Fibroblast of lung (primary cell): ENCODE data around the gene GRIN3A. TPM values are rescaled to one million over a fixed set of nuclear protein-coding genes. Genes with fewer than 3 reads are reported as not detected.

Experiments used
- DNase-seq, 2 donors: peaks; one replicate each; pipeline versions ENCODE4 v3.0.0 to v3.0.0-alpha.2; 2010; ENCODE audit warnings: low read depth in 2 of 2
- H2AFZ ChIP-seq: 2 replicates; pipeline ENCODE4 v1.5.1; 2012; ENCODE audit warnings: low read length, control low read depth, inconsistent platforms
- H3K27ac ChIP-seq: 2 replicates; pipeline ENCODE4 v1.5.1; 2011; ENCODE audit warnings: low read length, control low read depth; ENCODE audit not compliant: insufficient read depth
- H3K27me3 ChIP-seq: 2 replicates; pipeline ENCODE4 v1.5.1; 2011; ENCODE audit warnings: mild to moderate bottlenecking, low read length; ENCODE audit not compliant: control insufficient read depth, insufficient read depth
- H3K36me3 ChIP-seq: 2 replicates; pipeline ENCODE4 v1.5.1; 2011; ENCODE audit warnings: low read length; ENCODE audit not compliant: control insufficient read depth, insufficient read depth
- H3K4me1 ChIP-seq: 2 replicates; pipeline ENCODE4 v1.5.1; 2011; ENCODE audit warnings: low read length; ENCODE audit not compliant: control insufficient read depth, insufficient read depth; ENCODE audit errors: extremely low read depth
- H3K4me2 ChIP-seq: 2 replicates; pipeline ENCODE4 v1.5.1; 2011; ENCODE audit warnings: low read length, control low read depth; ENCODE audit not compliant: insufficient read depth; ENCODE audit errors: extremely low read depth
- H3K4me3 ChIP-seq, 4 experiments: fragments of 200-600 bp in 1 of 4; sonication (generic) in 1 of 4; replicated peaks in 1 of 4; 2 replicates each; pipeline ENCODE4 v1.5.1; 2011 to 2016; ENCODE audit warnings: low read length in 4 of 4, low read depth in 3 of 4, mild to moderate bottlenecking in 3 of 4, control low read depth in 2 of 4, inconsistent platforms in 1 of 4, mixed read lengths in 1 of 4; ENCODE audit not compliant: insufficient read depth in 1 of 4; ENCODE audit errors: control extremely low read depth in 1 of 4
- H3K79me2 ChIP-seq: 2 replicates; pipeline ENCODE4 v1.5.1; 2012; ENCODE audit warnings: mild to moderate bottlenecking, low read length, inconsistent platforms; ENCODE audit not compliant: control insufficient read depth, insufficient read depth
- H3K9ac ChIP-seq: 2 replicates; pipeline ENCODE4 v1.5.1; 2011; ENCODE audit warnings: mild to moderate bottlenecking, low read length, control low read depth; ENCODE audit not compliant: insufficient read depth
- H3K9me3 ChIP-seq: 2 replicates; pipeline ENCODE4 v1.5.1; 2012; ENCODE audit warnings: low read depth, low read length; ENCODE audit not compliant: control insufficient read depth, insufficient read depth
- H4K20me1 ChIP-seq: 2 replicates; pipeline ENCODE4 v1.5.1; 2011; ENCODE audit warnings: low read length; ENCODE audit not compliant: control insufficient read depth, insufficient read depth; ENCODE audit errors: extremely low read depth
- EZH2 ChIP-seq: IDR thresholded peaks from 2 replicates; pipeline ENCODE4 v1.5.1; 2012; ENCODE audit warnings: low read length, control low read depth, mild to moderate bottlenecking; ENCODE audit errors: missing control alignments
- polyA plus RNA-seq, 2 donors: library from polyadenylated mRNA; depleted of rRNA in 1 of 2; stranded (reverse) in 1 of 2; unstranded in 1 of 2; fragments of >200 nt; gene quantifications; 2 replicates each; pipeline ENCODE4 v1.2.1, GENCODE V29; 2011 to 2012; ENCODE audit warnings: missing spikeins in 1 of 2
- total RNA-seq: library from RNA; depleted of rRNA; stranded (reverse); fragments of >200 nt; gene quantifications from 2 replicates; pipeline ENCODE4 v1.2.1, GENCODE V29; 2014
- TF ChIP-seq, protein P1 (sequence below), 2 donors: IDR thresholded peaks in 1 of 2; conservative IDR thresholded peaks in 1 of 2; 1 replicate in 1 of 2; 2 replicates in 1 of 2; pipeline ENCODE4 v1.5.1; 2011 to 2012; ENCODE audit warnings: low read length in 2 of 2, control low read depth in 1 of 2, inconsistent platforms in 1 of 2, low read depth in 1 of 2, mild to moderate bottlenecking in 1 of 2

Gene GRIN3A
- total and polyA plus RNA-seq, 2 donors (not counting 1 experiment from before 2014, with no cell fraction given) = not detected

DNA sequence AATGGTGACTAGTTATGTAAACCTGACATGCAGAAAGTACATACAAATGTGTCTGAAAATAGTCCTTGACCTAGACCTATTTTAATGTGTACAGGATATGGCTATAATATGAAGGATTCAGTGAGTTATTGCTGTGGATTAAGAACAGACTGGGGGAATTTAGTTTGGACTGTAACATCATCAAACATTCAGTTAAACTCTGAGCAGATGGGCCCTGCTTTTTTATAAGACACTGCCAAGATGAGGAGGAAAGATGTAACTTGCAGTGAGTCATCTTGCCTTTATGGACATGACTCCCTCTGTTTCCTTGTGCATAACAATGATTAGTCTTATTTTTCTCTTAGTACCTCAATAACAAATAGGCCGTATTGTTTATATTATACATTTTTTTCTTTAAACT lies 155.9 kb downstream of the GRIN3A start:
- no peak overlapping the region for H3K4me2 ChIP-seq
- TF ChIP-seq, protein P1, sequence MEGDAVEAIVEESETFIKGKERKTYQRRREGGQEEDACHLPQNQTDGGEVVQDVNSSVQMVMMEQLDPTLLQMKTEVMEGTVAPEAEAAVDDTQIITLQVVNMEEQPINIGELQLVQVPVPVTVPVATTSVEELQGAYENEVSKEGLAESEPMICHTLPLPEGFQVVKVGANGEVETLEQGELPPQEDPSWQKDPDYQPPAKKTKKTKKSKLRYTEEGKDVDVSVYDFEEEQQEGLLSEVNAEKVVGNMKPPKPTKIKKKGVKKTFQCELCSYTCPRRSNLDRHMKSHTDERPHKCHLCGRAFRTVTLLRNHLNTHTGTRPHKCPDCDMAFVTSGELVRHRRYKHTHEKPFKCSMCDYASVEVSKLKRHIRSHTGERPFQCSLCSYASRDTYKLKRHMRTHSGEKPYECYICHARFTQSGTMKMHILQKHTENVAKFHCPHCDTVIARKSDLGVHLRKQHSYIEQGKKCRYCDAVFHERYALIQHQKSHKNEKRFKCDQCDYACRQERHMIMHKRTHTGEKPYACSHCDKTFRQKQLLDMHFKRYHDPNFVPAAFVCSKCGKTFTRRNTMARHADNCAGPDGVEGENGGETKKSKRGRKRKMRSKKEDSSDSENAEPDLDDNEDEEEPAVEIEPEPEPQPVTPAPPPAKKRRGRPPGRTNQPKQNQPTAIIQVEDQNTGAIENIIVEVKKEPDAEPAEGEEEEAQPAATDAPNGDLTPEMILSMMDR (conservative IDR thresholded peaks at IDR 0.05 in 1 of 2, IDR thresholded peaks at IDR 0.05 in 1 of 2; ENCODE audit: low read depth in 1 of 2, low read length in 2 of 2) = no peak
- no peak for TF ChIP-seq EZH2

DNA sequence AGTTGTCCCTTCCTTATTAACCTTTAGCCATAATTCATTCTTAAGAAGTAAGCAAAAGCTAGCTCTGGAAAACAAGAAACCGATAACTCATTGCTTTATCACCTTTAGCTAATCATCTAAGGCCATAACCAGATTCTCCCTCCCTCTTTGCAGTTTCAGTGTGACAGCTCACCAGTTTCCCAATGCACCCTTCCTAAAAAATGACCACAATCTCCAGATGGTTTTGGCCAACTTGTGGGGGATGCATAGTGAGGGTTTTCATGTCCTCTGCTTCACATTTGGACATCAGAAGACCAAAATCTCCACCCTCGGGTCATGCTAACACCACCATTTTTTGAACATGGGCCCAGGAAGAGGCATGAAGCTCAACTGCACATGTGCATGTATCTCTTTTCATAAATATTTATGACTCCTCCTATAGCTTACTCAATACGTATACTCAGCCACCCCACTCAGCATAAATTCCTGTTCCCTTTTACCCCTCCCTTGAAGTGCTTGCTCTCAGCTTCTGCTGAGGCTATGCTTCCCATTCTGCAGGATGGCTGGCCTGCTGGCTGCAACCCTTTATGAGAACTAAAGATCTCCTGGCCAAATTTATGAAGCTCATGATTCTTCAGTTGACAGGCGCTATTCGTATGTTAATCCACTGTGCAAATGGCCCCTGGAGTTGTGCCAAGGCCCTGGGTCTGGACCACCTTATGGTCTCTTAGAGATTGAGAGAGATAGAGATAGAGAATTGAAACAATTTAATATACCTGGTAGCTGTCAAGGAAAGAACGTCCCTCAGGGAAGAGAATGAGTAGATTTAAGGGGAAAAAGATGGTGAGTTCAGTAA lies 158.5 kb downstream of the GRIN3A start:
- no peak for DNase-seq
- no peaks in the 10 kb centered on the region for H4K20me1 ChIP-seq
- TF ChIP-seq, protein P1 (conservative IDR thresholded peaks at IDR 0.05 in 1 of 2, IDR thresholded peaks at IDR 0.05 in 1 of 2; ENCODE audit: low read depth in 1 of 2, low read length in 2 of 2) = no peak
- no peak for TF ChIP-seq EZH2

More for the DNA sequence above, 155.9 kb downstream of the GRIN3A start:
- peak; percentile 40 to 50 for DNase-seq
- no peaks in the 10 kb centered on the region for H3K36me3 ChIP-seq
- no peak overlapping the region for H3K9ac ChIP-seq
- H2AFZ ChIP-seq = no peak overlapping the region
- no peaks in the 10 kb centered on the region for H3K27me3 ChIP-seq
- H3K79me2 ChIP-seq = no peaks in the 10 kb centered on the region
- H3K27ac ChIP-seq = no peak overlapping the region
- no peak overlapping the region for H3K4me3 ChIP-seq
- no peaks in the 10 kb centered on the region for H3K4me1 ChIP-seq
- H3K9me3 ChIP-seq = no peaks in the 10 kb centered on the region
- H4K20me1 ChIP-seq = no peaks in the 10 kb centered on the region

DNA sequence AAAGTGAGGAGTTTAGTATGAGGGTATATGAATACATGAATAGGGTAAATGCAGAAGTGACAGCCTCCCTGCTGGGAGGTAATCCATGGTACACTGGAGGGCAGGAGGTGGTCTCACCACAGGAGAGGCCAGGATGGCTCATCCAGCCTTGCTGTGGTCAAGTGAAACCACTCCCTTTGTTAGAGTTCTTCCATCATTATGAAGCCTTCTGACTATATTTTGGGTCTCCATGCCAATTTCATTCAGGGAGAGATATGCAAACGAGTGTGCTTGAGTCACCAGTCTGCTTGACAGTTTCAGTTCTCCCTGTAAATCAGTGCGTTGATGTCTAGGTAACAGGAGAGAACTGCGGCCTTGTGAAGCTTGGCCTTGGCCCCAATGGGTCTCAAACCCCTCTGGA lies 160.1 kb downstream of the GRIN3A start:
- Histone ChIP-seq H3K27me3 (no peaks in the 10 kb centered on the region), H3K9me3 (no peaks in the 10 kb centered on the region), H3K9ac (no peak overlapping the region), H3K4me1 (no peaks in the 10 kb centered on the region), H3K79me2 (no peaks in the 10 kb centered on the region), H3K36me3 (no peaks in the 10 kb centered on the region), H2AFZ (no peak overlapping the region), H3K4me2 (no peak overlapping the region), H3K27ac (no peak overlapping the region), H3K4me3 (no peak overlapping the region), H4K20me1 (no peaks in the 10 kb centered on the region)
- DNase-seq = peak in 1 of 2 donors; percentile 40
- TF ChIP-seq, protein P1 (conservative IDR thresholded peaks at IDR 0.05 in 1 of 2, IDR thresholded peaks at IDR 0.05 in 1 of 2; ENCODE audit: low read depth in 1 of 2, low read length in 2 of 2) = no peak
- no peak for TF ChIP-seq EZH2

More for the DNA sequence above, 158.5 kb downstream of the GRIN3A start:
- Histone ChIP-seq H3K4me1 (no peaks in the 10 kb centered on the region), H3K36me3 (no peaks in the 10 kb centered on the region), H2AFZ (no peak overlapping the region), H3K9me3 (no peaks in the 10 kb centered on the region), H3K79me2 (no peaks in the 10 kb centered on the region), H3K9ac (no peak overlapping the region), H3K4me3 (no peak overlapping the region), H3K27me3 (no peaks in the 10 kb centered on the region), H3K4me2 (no peak overlapping the region), H3K27ac (no peak overlapping the region)
